Subcutaneous adipose tissue (tissue), 4 donors: Measurements from ENCODE around the gene FGD4. TPM values are rescaled to one million over a fixed set of nuclear protein-coding genes. Genes with fewer than 3 reads are reported as not detected.

Experiments
- total RNA-seq, 4 donors: library from RNA; depleted of rRNA; stranded (reverse); fragments of >200 nt; gene quantifications; one replicate each; pipeline ENCODE4 v1.1.0, GENCODE V29; 2016
- TF ChIP-seq, protein P1 (sequence below): fragments of 450-650 bp; IDR thresholded peaks from one replicate; pipeline ENCODE4 v1.5.1; 2016; ENCODE audit warnings: low read depth, mild to moderate bottlenecking, control low read depth, antibody characterized with exemption, moderate library complexity

Gene FGD4
- total RNA-seq, 4 donors from 2014 or later, result 65.1 to 96.9 (median 85.8) TPM

DNA sequence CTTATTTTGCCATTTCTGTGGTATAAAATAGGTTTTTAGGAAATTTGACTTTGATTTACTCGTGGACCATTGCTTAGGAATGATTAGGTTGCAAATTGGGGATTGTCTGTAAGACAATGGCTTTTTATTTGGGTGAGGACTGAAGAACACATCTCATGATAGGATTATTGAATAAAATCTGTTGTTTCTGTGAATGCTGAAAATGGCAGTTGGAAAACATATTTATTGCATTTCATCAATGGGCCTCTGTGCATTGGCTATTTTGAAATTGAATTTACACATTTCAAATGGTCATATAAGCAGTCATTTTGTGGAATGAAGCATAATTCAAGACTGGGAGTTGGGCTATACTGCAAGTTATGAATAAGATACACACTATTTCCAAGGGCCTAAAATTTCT is 46.0 kb downstream of the FGD4 start:
- TF ChIP-seq, protein P1, sequence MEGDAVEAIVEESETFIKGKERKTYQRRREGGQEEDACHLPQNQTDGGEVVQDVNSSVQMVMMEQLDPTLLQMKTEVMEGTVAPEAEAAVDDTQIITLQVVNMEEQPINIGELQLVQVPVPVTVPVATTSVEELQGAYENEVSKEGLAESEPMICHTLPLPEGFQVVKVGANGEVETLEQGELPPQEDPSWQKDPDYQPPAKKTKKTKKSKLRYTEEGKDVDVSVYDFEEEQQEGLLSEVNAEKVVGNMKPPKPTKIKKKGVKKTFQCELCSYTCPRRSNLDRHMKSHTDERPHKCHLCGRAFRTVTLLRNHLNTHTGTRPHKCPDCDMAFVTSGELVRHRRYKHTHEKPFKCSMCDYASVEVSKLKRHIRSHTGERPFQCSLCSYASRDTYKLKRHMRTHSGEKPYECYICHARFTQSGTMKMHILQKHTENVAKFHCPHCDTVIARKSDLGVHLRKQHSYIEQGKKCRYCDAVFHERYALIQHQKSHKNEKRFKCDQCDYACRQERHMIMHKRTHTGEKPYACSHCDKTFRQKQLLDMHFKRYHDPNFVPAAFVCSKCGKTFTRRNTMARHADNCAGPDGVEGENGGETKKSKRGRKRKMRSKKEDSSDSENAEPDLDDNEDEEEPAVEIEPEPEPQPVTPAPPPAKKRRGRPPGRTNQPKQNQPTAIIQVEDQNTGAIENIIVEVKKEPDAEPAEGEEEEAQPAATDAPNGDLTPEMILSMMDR, result no peak

DNA sequence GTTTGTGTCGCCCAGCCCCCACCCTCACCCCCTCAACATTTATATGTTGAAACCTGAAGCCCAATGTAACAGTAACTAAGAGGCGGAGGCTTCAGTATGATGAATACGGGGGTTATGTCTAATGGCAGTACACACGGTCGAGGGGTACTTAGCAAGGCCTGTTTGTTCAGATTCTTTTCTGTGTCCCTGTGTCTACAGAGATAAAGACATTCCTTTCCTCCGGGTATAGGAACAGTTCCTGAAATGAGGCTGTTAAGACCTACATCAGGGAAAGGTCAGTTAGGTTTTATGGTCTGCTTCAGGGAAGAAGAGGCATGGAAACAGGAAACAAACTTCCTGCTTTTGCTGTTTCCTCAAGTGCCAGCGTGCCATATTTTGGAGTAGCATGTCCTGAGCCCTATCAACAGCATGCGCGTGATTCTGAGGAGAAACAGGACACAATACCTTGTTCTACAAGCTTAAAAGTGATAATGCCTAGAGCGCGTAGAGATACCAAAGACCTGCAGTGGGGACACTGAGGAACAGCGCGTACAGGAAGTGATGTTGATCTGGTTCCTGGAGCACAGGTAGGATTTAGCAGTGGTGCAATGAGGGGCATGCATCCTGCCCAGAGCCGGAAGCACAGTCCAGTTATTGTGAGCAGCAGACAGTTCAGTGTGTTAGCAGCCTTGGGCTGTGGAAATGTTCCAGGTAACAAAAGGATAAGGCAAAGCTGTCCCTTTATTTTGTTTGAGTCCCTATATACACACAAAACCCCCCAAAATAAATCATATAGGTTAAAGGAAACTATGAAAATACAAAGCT is 47.2 kb downstream of the FGD4 start:
- TF ChIP-seq, protein P1, result no peak

DNA sequence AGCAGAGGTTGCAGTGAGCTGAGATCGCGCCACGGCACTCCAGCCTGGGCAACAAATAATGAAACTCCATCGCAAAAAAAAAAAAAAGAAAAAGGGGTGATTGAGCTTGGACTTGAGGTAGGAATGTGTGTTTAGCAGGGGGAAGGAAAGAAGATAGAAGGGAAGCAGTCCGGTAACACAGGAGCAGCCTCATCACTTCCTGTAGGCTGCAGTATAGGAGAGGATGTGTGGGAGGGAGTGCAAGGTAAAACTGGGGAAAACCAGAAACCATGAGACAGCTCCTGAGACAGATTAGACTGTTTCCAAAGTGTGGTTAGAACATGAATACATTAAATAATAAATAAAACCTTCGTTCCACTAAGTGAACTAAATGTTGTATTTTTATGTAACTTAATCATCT is 49.2 kb downstream of the FGD4 start:
- TF ChIP-seq, protein P1, result no peak

DNA sequence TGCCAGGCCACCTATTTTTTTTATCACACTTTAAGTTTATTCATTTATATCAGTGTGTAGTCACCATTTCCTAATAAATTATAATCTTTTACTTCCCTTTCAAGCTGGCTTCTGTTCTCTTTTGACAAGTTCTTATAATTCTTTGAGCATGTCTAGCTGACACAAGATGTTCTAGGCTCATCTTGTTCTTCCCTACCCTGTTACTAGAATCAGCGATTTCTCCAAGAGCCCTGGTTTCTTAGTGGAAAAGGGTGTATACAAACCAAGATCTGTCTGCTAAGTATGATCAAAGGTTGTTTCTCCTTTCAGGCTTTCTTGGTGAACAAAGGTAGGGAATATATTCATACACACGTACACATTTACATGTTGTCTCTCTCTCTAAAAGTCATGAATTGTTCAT is 51.0 kb downstream of the FGD4 start:
- TF ChIP-seq, protein P1, result no peak

DNA sequence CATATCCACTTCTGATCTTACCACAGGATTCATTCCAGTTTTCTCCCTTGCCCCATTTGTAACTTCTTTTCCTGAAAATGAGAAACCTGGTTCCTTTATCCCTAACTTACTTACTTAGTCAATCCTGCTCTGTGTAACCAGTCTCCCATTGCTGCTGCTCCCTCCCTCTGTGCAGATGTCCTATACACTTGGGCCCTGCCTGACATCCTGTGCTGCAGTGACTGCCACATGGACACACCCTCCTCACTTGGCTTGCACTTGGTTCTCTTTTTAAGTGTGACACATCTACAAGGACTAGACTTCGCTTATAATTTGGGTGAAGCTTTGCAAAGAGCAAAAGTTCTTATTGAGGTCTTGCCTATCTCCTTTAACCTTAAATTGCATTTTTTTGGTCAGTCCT is 51.4 kb downstream of the FGD4 start:
- TF ChIP-seq, protein P1, result no peak

DNA sequence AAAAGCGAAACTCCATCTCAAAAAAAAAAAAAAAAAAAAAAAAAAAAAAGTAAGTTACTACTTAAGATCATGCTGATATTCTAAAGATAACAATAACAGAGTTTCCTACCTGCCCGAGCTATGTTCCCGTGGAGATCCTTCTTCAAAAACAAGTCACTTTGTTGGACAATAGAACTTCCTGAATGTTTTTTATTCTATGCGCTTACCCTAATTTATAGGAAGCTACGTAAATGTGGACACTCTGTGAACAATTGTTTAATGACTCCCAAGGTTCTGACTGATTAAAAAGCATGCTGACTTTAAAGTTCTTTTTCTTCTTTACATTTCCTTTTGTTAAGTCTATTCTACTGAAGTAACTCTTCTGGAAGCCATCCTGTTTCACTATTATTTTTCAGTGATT is 52.5 kb downstream of the FGD4 start:
- TF ChIP-seq, protein P1, result no peak

DNA sequence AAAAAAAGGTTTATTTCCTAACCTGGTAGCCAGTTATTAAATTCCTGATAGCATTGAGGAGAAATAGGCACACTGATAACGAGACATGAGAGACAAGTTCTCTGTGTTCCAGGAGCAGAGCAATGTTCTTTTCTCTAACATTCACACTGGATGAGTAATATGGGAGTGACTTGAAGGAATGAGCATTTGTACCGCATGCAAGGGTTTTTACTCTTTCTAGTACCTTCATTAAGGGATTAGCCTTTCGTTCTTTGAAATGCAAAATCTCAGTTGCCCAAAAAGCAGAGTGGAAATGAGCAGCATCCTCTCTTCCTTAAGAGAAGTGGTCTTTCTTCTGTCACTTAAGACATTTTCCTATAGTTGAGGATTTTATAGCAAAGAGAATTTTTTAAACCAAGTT is 54.7 kb downstream of the FGD4 start:
- TF ChIP-seq, protein P1, result no peak
